IMR-90 (cell line): Measurements from ENCODE around the gene AZU1. TPM values are rescaled to one million over a fixed set of nuclear protein-coding genes. Genes with fewer than 3 reads are reported as not detected.
"Not testable (repeated sequence)": the region's sequence is repeated elsewhere in the genome, so short reads cannot be mapped to it uniquely, and the experiment has no call there.

Experiments
- ATAC-seq: fragments of 200-7000 bp; cut with Tn5 transposase; 2 replicates; pipeline ENCODE4 v1.9.1; 2020; ENCODE audit warnings: low read depth, mild to moderate bottlenecking, moderate library complexity
- BruUV-seq: library from RNA; stranded (reverse); fragments of 400-500 nt; replicated peaks from 2 replicates; lab custom pipeline; 2021; lab: Mats Ljungman, UMichigan
- CTCF ChIA-PET: fragments of 300-600 bp; formaldehyde crosslinking; extraction: SDS; loops from one replicate; lab custom pipeline; 2021; ENCODE audit warnings: antibody characterized with exemption; lab: Yijun Ruan, JAX
- POLR2A ChIA-PET: fragments of 300-600 bp; sonication (Branson Sonifier 250); formaldehyde crosslinking; loops from one replicate; lab custom pipeline; 2022; ENCODE audit warnings: antibody characterized with exemption; ENCODE audit not compliant: unreplicated experiment; lab: Charles Lee
- DNase-seq: peaks from one replicate; pipeline ENCODE4 v3.0.0; 2013
- H2AFZ ChIP-seq: replicated peaks from 2 replicates; pipeline ENCODE3; 2013; ENCODE audit warnings: low read length, mild to moderate bottlenecking; ENCODE audit not compliant: poor library complexity
- H2AK5ac ChIP-seq: 2 replicates; pipeline ENCODE4 v1.6.1; 2013; ENCODE audit warnings: low read depth, low read length, inconsistent platforms
- H2AK9ac ChIP-seq: replicated peaks from 2 replicates; pipeline ENCODE3; 2013; ENCODE audit warnings: mild to moderate bottlenecking, low read depth, low read length, moderate library complexity; ENCODE audit not compliant: poor library complexity
- H2BK120ac ChIP-seq: 2 replicates; pipeline ENCODE4 v1.6.1; 2013; ENCODE audit warnings: low read depth, low read length, inconsistent platforms
- H2BK15ac ChIP-seq: 3 replicates; pipeline ENCODE4 v1.6.1; 2013; ENCODE audit warnings: low read depth, low read length, inconsistent platforms
- H2BK20ac ChIP-seq: 2 replicates; pipeline ENCODE4 v1.6.1; 2013; ENCODE audit warnings: low read depth, mild to moderate bottlenecking, inconsistent platforms, low read length, moderate library complexity
- H2BK5ac ChIP-seq: 2 replicates; pipeline ENCODE4 v1.6.1; 2013; ENCODE audit warnings: mild to moderate bottlenecking, low read depth, low read length, inconsistent platforms; ENCODE audit not compliant: poor library complexity, severe bottlenecking
- H3K14ac ChIP-seq: replicated peaks from 2 replicates; pipeline ENCODE4 v1.6.1; 2013; ENCODE audit warnings: low read depth, low read length, inconsistent platforms
- H3K18ac ChIP-seq: 2 replicates; pipeline ENCODE4 v1.6.1; 2013; ENCODE audit warnings: low read depth, low read length, control low read depth
- H3K23ac ChIP-seq: 2 replicates; pipeline ENCODE4 v1.6.1; 2013; ENCODE audit warnings: low read depth, low read length, inconsistent platforms
- H3K27ac ChIP-seq: 2 replicates; pipeline ENCODE4 v1.5.1; 2013; ENCODE audit warnings: mild to moderate bottlenecking, control low read depth, low read length; ENCODE audit not compliant: insufficient read depth
- H3K27me3 ChIP-seq: 2 replicates; pipeline ENCODE4 v1.6.1; 2013; ENCODE audit warnings: low read length; ENCODE audit not compliant: control insufficient read depth, insufficient read depth
- H3K36me3 ChIP-seq: 2 replicates; pipeline ENCODE4 v1.6.1; 2013; ENCODE audit warnings: low read length, mixed read lengths; ENCODE audit not compliant: control insufficient read depth, insufficient read depth
- H3K4ac ChIP-seq: 2 replicates; pipeline ENCODE4 v1.6.1; 2013; ENCODE audit warnings: low read depth, low read length, inconsistent platforms
- H3K4me1 ChIP-seq: 2 replicates; pipeline ENCODE4 v1.6.1; 2013; ENCODE audit warnings: low read length, mixed read lengths; ENCODE audit not compliant: control insufficient read depth, insufficient read depth
- H3K4me2 ChIP-seq: 2 replicates; pipeline ENCODE4 v1.6.1; 2013; ENCODE audit warnings: low read depth, mild to moderate bottlenecking, control low read depth, low read length, moderate library complexity
- H3K4me3 ChIP-seq: 2 replicates; pipeline ENCODE4 v1.5.1; 2013; ENCODE audit warnings: low read depth, mild to moderate bottlenecking, control low read depth, low read length, moderate library complexity; ENCODE audit not compliant: insufficient read depth
- H3K56ac ChIP-seq: 2 replicates; pipeline ENCODE4 v1.6.1; 2013; ENCODE audit warnings: low read length, inconsistent platforms; ENCODE audit not compliant: insufficient read depth; ENCODE audit errors: extremely low read depth
- H3K79me1 ChIP-seq, 2 experiments: 2 replicates each; pipeline ENCODE4 v1.6.1; 2013; ENCODE audit warnings: low read length in 2 of 2, inconsistent platforms in 1 of 2, low read depth in 1 of 2
- H3K9ac ChIP-seq: 2 replicates; pipeline ENCODE4 v1.6.1; 2013; ENCODE audit warnings: low read depth, low read length, control low read depth
- H3K9me1 ChIP-seq: 2 replicates; pipeline ENCODE4 v1.6.1; 2013; ENCODE audit warnings: low read length, inconsistent platforms; ENCODE audit not compliant: insufficient read depth
- H3K9me3 ChIP-seq: 2 replicates; pipeline ENCODE4 v1.6.1; 2013; ENCODE audit warnings: low read length; ENCODE audit not compliant: control insufficient read depth, insufficient read depth
- H4K20me1 ChIP-seq: 2 replicates; pipeline ENCODE4 v1.6.1; 2013; ENCODE audit warnings: low read length, inconsistent platforms; ENCODE audit not compliant: insufficient read depth
- H4K5ac ChIP-seq: 2 replicates; pipeline ENCODE4 v1.6.1; 2013; ENCODE audit warnings: mild to moderate bottlenecking, low read depth, low read length, control low read depth
- H4K8ac ChIP-seq, 2 experiments: 2 replicates each; pipeline ENCODE4 v1.6.1; 2013; ENCODE audit warnings: low read depth in 2 of 2, low read length in 2 of 2, control low read depth in 1 of 2, inconsistent platforms in 1 of 2
- H4K91ac ChIP-seq: 2 replicates; pipeline ENCODE4 v1.6.1; 2013; ENCODE audit warnings: low read depth, low read length, inconsistent platforms; ENCODE audit not compliant: insufficient read depth
- BHLHE40 ChIP-seq: fragments of 150-350 bp; IDR thresholded peaks from 2 replicates; pipeline ENCODE4 v1.6.1; 2016; ENCODE audit warnings: mild to moderate bottlenecking, low read depth, low read length
- CTCF ChIP-seq: conservative IDR thresholded peaks from 2 replicates; pipeline ENCODE4 v1.5.1; 2012; ENCODE audit warnings: mild to moderate bottlenecking, low read depth, low read length, improper control_type of control experiment
- WGBS, 2 experiments: methylation state at CpG; one replicate each; pipeline versions ENCODE4 v1.1.5 to v1.1.7; 2013; ENCODE audit warnings: missing lambda C conversion rate in 2 of 2; ENCODE audit not compliant: insufficient read length in 1 of 2; ENCODE audit errors: extremely low coverage in 2 of 2; 5-methylcytosine and 5-hydroxymethylcytosine counted together
- dilution Hi-C: fragments of 300-500 bp; cut with HindIII; formaldehyde crosslinking; loops from one replicate; pipeline ENCODE4 v1.14.3; 2018; ENCODE audit warnings: low sequenced_read_pairs; ENCODE audit not compliant: unreplicated experiment
- in situ Hi-C: fragments of 300-500 bp; cut with MboI; formaldehyde crosslinking; loops from 3 replicates; pipeline ENCODE4 v1.14.3; 2019; ENCODE audit warnings: low sequenced_read_pairs, inconsistent platforms, mixed read lengths
- intact Hi-C: fragments of 100-400 bp; cut with micrococcal nuclease; formaldehyde crosslinking; loops from 2 replicates; pipeline ENCODE4 v1.10.0; 2022
- polyA plus RNA-seq, 3 experiments: library from polyadenylated mRNA; depleted of rRNA; stranded (reverse); fragments of >200 nt; gene quantifications; 2 replicates each; pipeline ENCODE4 v1.2.3, GENCODE V29; 2012; ENCODE audit warnings: low replicate concordance in 1 of 3
- total RNA-seq: library from RNA; depleted of rRNA; stranded (reverse); fragments of >200 nt; gene quantifications from 2 replicates; pipeline ENCODE4 v1.2.3, GENCODE V29; 2012

The AZU1 gene
- total and polyA plus RNA-seq, 2 of the 4 experiments (the other 2 are of a cell fraction), result 0.12 TPM; not detected in 1

- Histone ChIP-seq H4K91ac (no peak overlapping the region), H3K4me1 (peaks cover 6% of the 10 kb centered on the region), H4K8ac (no peak overlapping the region), H2AK9ac (no peak overlapping the region), H2AK5ac (0 out of 2 replicates have a peak overlapping the region, but pooled peaks have one; percentile 8), H3K79me1 (no peaks in the 10 kb centered on the region), H3K4me2 (no peak overlapping the region), H3K14ac (no peak overlapping the region), H2BK120ac (no peak overlapping the region), H3K4me3 (no peak overlapping the region), H3K56ac (no peak overlapping the region), H4K20me1 (no peaks in the 10 kb centered on the region; the same call in 1 of the 2 replicates), H3K36me3 (no peaks in the 10 kb centered on the region), H2BK5ac (no peak overlapping the region), H3K27ac (no peak overlapping the region), H3K23ac (no peak overlapping the region), H2BK20ac (no peak overlapping the region), H2BK15ac (no peak overlapping the region), H2AFZ (no peak overlapping the region), H3K4ac (no peak overlapping the region), H3K9me3 (no peaks in the 10 kb centered on the region), H3K9ac (no peak overlapping the region), H3K18ac (no peak overlapping the region), H3K9me1 (no peaks in the 10 kb centered on the region), H4K5ac (no peak overlapping the region), H3K27me3 (peaks cover 15% of the 10 kb centered on the region)
- dilution Hi-C loops (no loop called here), intact Hi-C loops (no loop called here), in situ Hi-C loops (no loop called here)
- WGBS, 2 experiments, result 60% methylated on average over 6 of the region's 12 CpGs; no CpG with 5 or more reads in 1 of the 2 experiments
- BruUV-seq, result no TSS peak
- DNase-seq (no peak), ATAC-seq (no peak)
- CTCF ChIA-PET, result no interaction called here
- TF ChIP-seq CTCF, result no peak
- TF ChIP-seq BHLHE40, result no peak
- POLR2A ChIA-PET, result interaction anchor here (0.6 kb wide), 1 partner anchor 31 kb away, joined by 4 read pairs; no protein-coding TSS in a partner anchor
Measured at GRCh38 chr19:848386-848921, 20.8 kb downstream of the AZU1 start.

DNA sequence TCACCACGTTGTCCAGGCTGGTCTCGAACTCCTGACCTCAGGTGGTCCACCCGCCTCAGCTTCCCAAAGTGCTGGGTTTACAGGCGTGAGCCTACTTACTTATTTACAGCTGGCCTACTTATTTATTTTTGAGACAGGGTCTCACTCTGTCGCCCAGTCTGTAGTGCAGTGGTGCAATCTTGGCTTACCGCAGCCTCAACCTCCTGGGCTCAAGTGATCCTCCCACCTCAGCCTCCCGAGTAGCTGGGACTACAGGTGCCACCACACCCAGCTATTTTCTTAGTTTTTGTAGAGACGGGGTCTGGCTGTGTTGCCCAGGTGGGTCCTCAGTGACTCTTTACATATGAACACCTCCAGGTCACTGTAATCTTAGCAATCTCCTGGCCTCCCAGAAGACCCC lies 21.6 kb downstream of the AZU1 start:
- H2BK20ac ChIP-seq, H4K91ac ChIP-seq, H3K9me1 ChIP-seq, H4K20me1 ChIP-seq, H3K9me3 ChIP-seq, H4K8ac ChIP-seq, H2BK5ac ChIP-seq, dilution Hi-C loops, H3K9ac ChIP-seq, H4K5ac ChIP-seq, H3K23ac ChIP-seq, H3K18ac ChIP-seq, H3K27ac ChIP-seq, ATAC-seq, DNase-seq, H3K79me1 ChIP-seq, H2AK5ac ChIP-seq, H3K14ac ChIP-seq, CTCF ChIA-PET, in situ Hi-C loops, H3K4me3 ChIP-seq, H2BK15ac ChIP-seq, H3K56ac ChIP-seq, H2AFZ ChIP-seq, H2BK120ac ChIP-seq, H3K4me1 ChIP-seq, H3K4me2 ChIP-seq, BruUV-seq, H3K4ac ChIP-seq, H3K36me3 ChIP-seq, intact Hi-C loops: not testable (repeated sequence)
- 83% methylated on average over 2 of the region's 8 CpGs; no CpG with 5 or more reads in 1 of the 2 experiments for WGBS, 2 experiments
- peak overlapping the region; percentile 52 for H2AK9ac ChIP-seq
- POLR2A ChIA-PET, result interaction anchor here (0.6 kb wide), 1 partner anchor 30 kb away, joined by 4 read pairs; no protein-coding TSS in a partner anchor
- H3K27me3 ChIP-seq, result peaks cover 11% of the 10 kb centered on the region
